A549 (cell line): ENCODE results near the gene PXT1. TPM values are rescaled to one million over a fixed set of nuclear protein-coding genes. Genes with fewer than 3 reads are reported as not detected.

Source experiments
- ATAC-seq, 2 experiments: fragments of 200-7000 bp in 1 of 2; fragments of >200 bp in 1 of 2; cut with Nextera tagmentation in 1 of 2; cut with Tn5 transposase in 1 of 2; 3 replicates each; pipeline versions ENCODE4 v1.8.0 to v1.9.1; 2018 to 2020; ENCODE audit warnings: mild to moderate bottlenecking in 1 of 2, moderate library complexity in 1 of 2
- CTCF ChIA-PET: fragments of 300-600 bp; sonication (Branson Sonifier 250); formaldehyde crosslinking; extraction: SDS; loops from one replicate; lab custom pipeline; 2021; ENCODE audit warnings: antibody characterized with exemption, inconsistent platforms; lab: Yijun Ruan, JAX
- POLR2A ChIA-PET: fragments of 350-600 bp; formaldehyde crosslinking; extraction: SDS; loops from one replicate; lab custom pipeline; 2021; ENCODE audit warnings: antibody characterized with exemption, inconsistent platforms; lab: Yijun Ruan, JAX
- DNase-seq, 2 experiments: peaks; one replicate each; pipeline versions ENCODE4 v3.0.0 to v3.0.0-alpha.2; 2011 to 2016; ENCODE audit warnings: low read depth in 1 of 2, low spot score in 1 of 2
- FAIRE-seq: peaks from 2 replicates; lab custom pipeline; 2011; peaks lifted over from hg19 to GRCh38; lab: Jason Lieb, UNC
- H3K27ac ChIP-seq, 2 experiments: fragments of >200 bp; sonication (Bioruptor Twin); formaldehyde crosslinking; 3 replicates each; pipeline ENCODE4 v1.5.1; 2016 to 2017
- H3K4me1 ChIP-seq: fragments of >200 bp; sonication (Bioruptor Twin); formaldehyde crosslinking; 3 replicates; pipeline ENCODE4 v1.6.1; 2016
- H3K4me2 ChIP-seq: fragments of >200 bp; sonication (Bioruptor Twin); formaldehyde crosslinking; 3 replicates; pipeline ENCODE4 v1.6.1; 2016
- H3K4me3 ChIP-seq: fragments of >200 bp; sonication (Bioruptor Twin); formaldehyde crosslinking; 3 replicates; pipeline ENCODE4 v1.5.1; 2016
- H3K9me3 ChIP-seq: fragments of >200 bp; sonication (Bioruptor Twin); formaldehyde crosslinking; 3 replicates; pipeline ENCODE4 v1.6.1; 2016
- CBX2 ChIP-seq: fragments of 200-600 bp; sonication (generic); IDR thresholded peaks from 2 replicates; pipeline ENCODE4 v1.6.1; 2016; ENCODE audit warnings: low read depth, mild to moderate bottlenecking, borderline replicate concordance
- EP300 ChIP-seq, 2 experiments: fragments of >200 bp; sonication (Bioruptor Twin); formaldehyde crosslinking; IDR thresholded peaks; 2 replicates in 1 of 2; 3 replicates in 1 of 2; pipeline ENCODE4 v1.6.1; 2016 to 2017
- FOSB ChIP-seq: fragments of 250-450 bp; sonication (Bioruptor Pico); IDR thresholded peaks from 2 replicates; pipeline ENCODE4 v1.5.0; 2020; ENCODE audit warnings: mild to moderate bottlenecking, moderate library complexity
- GATA3 ChIP-seq: IDR thresholded peaks from 2 replicates; pipeline ENCODE4 v1.6.1; 2012; ENCODE audit warnings: borderline replicate concordance
- HOXA7 ChIP-seq: fragments of 250-450 bp; sonication (Bioruptor Pico); IDR thresholded peaks from 2 replicates; pipeline ENCODE4 v1.5.0; 2020; ENCODE audit warnings: mild to moderate bottlenecking, moderate library complexity
- HOXB5 ChIP-seq: fragments of 250-450 bp; sonication (Bioruptor Pico); IDR thresholded peaks from 2 replicates; pipeline ENCODE4 v1.5.0; 2020; ENCODE audit warnings: mild to moderate bottlenecking, moderate library complexity
- JUNB ChIP-seq: fragments of >200 bp; sonication (Bioruptor Twin); formaldehyde crosslinking; IDR thresholded peaks from 2 replicates; pipeline ENCODE4 v1.6.1; 2016
- KDM5A ChIP-seq: fragments of 200-600 bp; sonication (generic); IDR thresholded peaks from 2 replicates; pipeline ENCODE4 v1.6.1; 2016; ENCODE audit warnings: antibody characterized with exemption, mild to moderate bottlenecking
- NFE2L2 ChIP-seq: fragments of 150-350 bp; conservative IDR thresholded peaks from 2 replicates; pipeline ENCODE4 v1.6.1; 2014; ENCODE audit warnings: low read length
- NPAS2 ChIP-seq: fragments of 250-450 bp; sonication (Bioruptor Pico); IDR thresholded peaks from 2 replicates; pipeline ENCODE4 v1.8.0; 2022; ENCODE audit warnings: mild to moderate bottlenecking, moderate library complexity, borderline replicate concordance
- NR3C1 ChIP-seq: fragments of >200 bp; sonication (Bioruptor Twin); formaldehyde crosslinking; IDR thresholded peaks from 3 replicates; pipeline ENCODE4 v1.6.1; 2017
- POLR2AphosphoS2 ChIP-seq: conservative IDR thresholded peaks from 2 replicates; pipeline ENCODE4 v1.6.1; 2012; ENCODE audit warnings: low read length, improper control_type of control experiment, inconsistent platforms
- RAD21 ChIP-seq, 2 experiments: fragments of >200 bp in 1 of 2; sonication (Bioruptor Twin) in 1 of 2; formaldehyde crosslinking in 1 of 2; IDR thresholded peaks in 1 of 2; conservative IDR thresholded peaks in 1 of 2; 2 replicates in 1 of 2; 3 replicates in 1 of 2; pipeline ENCODE4 v1.6.1; 2012 to 2018; ENCODE audit warnings: inconsistent platforms in 1 of 2
- RARB ChIP-seq: fragments of 250-450 bp; sonication (Bioruptor Pico); IDR thresholded peaks from 2 replicates; pipeline ENCODE4 v1.8.0; 2021; ENCODE audit warnings: mild to moderate bottlenecking, moderate library complexity
- RFX5 ChIP-seq: fragments of 450-650 bp; IDR thresholded peaks from 2 replicates; pipeline ENCODE4 v1.7.1; 2014; ENCODE audit warnings: antibody characterized with exemption, mild to moderate bottlenecking, moderate library complexity
- RNF2 ChIP-seq: fragments of 200-600 bp; sonication (generic); IDR thresholded peaks from 2 replicates; pipeline ENCODE4 v1.6.1; 2016; ENCODE audit warnings: low read depth, mild to moderate bottlenecking, antibody characterized with exemption, moderate library complexity, borderline replicate concordance
- ZC3H11A ChIP-seq: fragments of 450-650 bp; IDR thresholded peaks from 2 replicates; pipeline ENCODE4 v1.6.1; 2014; ENCODE audit warnings: antibody characterized with exemption, mild to moderate bottlenecking
- ZNF302 ChIP-seq: fragments of 250-450 bp; sonication (Bioruptor Pico); IDR thresholded peaks from 2 replicates; pipeline ENCODE4 v1.9.0; 2021; ENCODE audit warnings: inconsistent platforms, mild to moderate bottlenecking, moderate library complexity
- WGBS: methylation state at CpG from one replicate; pipeline ENCODE4 v1.1.6; 2017; ENCODE audit errors: missing lambda C conversion rate; 5-methylcytosine and 5-hydroxymethylcytosine counted together
- polyA plus RNA-seq, 4 experiments: library from polyadenylated mRNA; depleted of rRNA in 3 of 4; stranded (reverse); fragments of >200 nt; fragmentation: RNase III in 1 of 4; extraction: RNeasy Plus Mini Kit Qiagen cat#74134 plus additional on column Dnase treatment in 1 of 4; gene quantifications; 2 replicates in 3 of 4; 3 replicates in 1 of 4; pipeline ENCODE4 v1.2.3, GENCODE V29; 2011 to 2017
- TF ChIP-seq, protein P1 (sequence below): fragments of >200 bp; sonication (Bioruptor Twin); formaldehyde crosslinking; IDR thresholded peaks from 3 replicates; pipeline ENCODE4 v1.6.1; 2016
- TF ChIP-seq, protein P2 (sequence below): fragments of >200 bp; sonication (Bioruptor Twin); formaldehyde crosslinking; IDR thresholded peaks from 3 replicates; pipeline ENCODE4 v1.5.1; 2016

The PXT1 gene
- polyA plus RNA-seq, 2 of the 4 experiments (the other 2 are of a cell fraction): not detected

DNA sequence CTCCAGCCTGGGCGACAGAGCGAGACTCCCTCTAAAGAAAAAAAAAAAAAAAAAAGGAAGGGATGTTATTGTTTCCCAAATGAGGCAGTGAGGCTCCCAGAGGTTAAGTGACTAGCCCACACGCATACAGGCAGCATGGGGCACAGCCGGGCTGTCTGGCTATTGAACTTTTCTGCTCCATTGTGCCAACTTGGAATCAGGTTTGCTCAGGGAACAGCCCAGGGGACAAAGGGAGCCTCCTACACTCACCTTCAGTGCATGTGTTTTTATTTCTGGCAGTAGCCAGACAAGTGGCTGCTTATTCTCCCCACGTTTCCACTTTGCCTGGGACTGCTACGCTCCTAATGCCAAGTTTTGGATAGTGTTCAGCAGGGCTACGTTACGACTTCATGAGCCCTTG lies 65.9 kb downstream of the PXT1 start:
- DNase-seq (no peak), FAIRE-seq (no peak), ATAC-seq (no peak)
- ChIA-PET CTCF (interaction anchor here (0.7 kb wide), 1 partner anchor 60 kb away, joined by 4 read pairs; no protein-coding TSS in a partner anchor), POLR2A (no interaction called here)
- Histone ChIP-seq H3K4me3 (no peak overlapping the region), H3K4me2 (no peak overlapping the region), H3K27ac (no peak overlapping the region), H3K4me1 (no peaks in the 10 kb centered on the region)
- 89% methylated on average over 8 of the region's 8 CpGs for WGBS
- TF ChIP-seq CBX2 (no peak), RNF2 (no peak), NPAS2 (CRISPR knock-in tag) (no peak)
- TF ChIP-seq, all 56 proteins: peak for 0
- no peaks in the 10 kb centered on the region for H3K9me3 ChIP-seq

DNA sequence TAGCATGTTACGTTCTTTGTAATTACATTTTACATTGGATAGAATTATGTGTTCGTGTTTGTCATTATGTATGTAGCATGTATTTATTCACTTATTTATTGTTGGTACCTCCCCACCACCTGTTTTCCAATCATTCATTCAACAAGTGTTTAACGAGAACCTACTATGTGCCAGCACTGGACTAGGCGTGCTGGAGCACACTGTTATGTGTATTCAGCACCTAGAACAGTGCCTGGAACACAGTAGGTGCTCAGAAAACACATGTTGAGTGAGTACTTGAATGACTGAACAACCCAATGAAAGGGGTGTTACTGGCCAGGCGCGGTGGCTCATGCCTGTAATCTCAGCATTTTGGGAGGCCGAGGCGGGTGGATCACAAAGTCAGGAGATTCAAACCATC lies 66.5 kb downstream of the PXT1 start:
- H3K4me1 ChIP-seq: no peaks in the 10 kb centered on the region
- no peak overlapping the region for H3K27ac ChIP-seq
- ChIA-PET CTCF (interaction anchor here (0.7 kb wide), 1 partner anchor 60 kb away, joined by 4 read pairs; no protein-coding TSS in a partner anchor), POLR2A (no interaction called here)
- no peak for ATAC-seq
- no peak for FAIRE-seq
- H3K4me2 ChIP-seq: no peak overlapping the region
- H3K9me3 ChIP-seq: no peaks in the 10 kb centered on the region
- TF ChIP-seq ZC3H11A (no peak), GATA3 (no peak), JUNB (no peak), NPAS2 (CRISPR knock-in tag) (no peak)
- no peak for DNase-seq
- WGBS: 75% methylated on average over 8 of the region's 8 CpGs
- no peak overlapping the region for H3K4me3 ChIP-seq

DNA sequence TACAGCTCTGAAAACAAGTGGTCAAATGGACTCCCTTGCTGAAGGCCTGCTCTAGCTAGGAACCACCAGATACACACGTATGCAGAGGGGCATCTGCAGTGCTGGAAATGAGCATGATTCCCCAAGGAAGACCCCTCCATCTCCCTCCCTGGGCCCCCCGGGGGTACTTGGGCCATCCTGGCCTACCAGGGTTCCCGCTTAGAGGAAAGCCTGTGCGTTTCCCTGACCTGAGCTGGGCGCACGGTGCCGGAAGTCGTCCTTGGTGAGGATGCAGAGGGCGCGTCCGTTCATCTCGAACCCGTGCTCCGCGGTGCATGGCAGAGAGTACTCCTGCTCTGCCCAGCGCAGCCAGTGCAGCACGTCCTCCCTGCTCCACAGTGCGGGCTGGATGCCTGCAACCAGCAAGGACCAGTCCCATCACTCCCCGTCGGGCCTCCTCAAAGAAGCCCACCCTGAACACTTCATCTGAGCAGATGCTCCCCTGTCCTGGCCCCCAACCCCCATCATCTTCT lies 67.0 kb downstream of the PXT1 start:
- TF ChIP-seq, protein P1, sequence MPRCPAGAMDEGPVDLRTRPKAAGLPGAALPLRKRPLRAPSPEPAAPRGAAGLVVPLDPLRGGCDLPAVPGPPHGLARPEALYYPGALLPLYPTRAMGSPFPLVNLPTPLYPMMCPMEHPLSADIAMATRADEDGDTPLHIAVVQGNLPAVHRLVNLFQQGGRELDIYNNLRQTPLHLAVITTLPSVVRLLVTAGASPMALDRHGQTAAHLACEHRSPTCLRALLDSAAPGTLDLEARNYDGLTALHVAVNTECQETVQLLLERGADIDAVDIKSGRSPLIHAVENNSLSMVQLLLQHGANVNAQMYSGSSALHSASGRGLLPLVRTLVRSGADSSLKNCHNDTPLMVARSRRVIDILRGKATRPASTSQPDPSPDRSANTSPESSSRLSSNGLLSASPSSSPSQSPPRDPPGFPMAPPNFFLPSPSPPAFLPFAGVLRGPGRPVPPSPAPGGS: no peak
- TF ChIP-seq NPAS2 (CRISPR knock-in tag) (no peak), NR3C1 (no peak), RAD21 (conservative IDR thresholded peaks at IDR 0.05 in 1 of 2, IDR thresholded peaks at IDR 0.05 in 1 of 2) (no peak), FOSB (CRISPR knock-in tag) (no peak), EP300 (IDR thresholded peaks at IDR 0.05) (no peak), HOXA7 (CRISPR knock-in tag) (no peak), POLR2AphosphoS2 (no peak), KDM5A (no peak), ZNF302 (CRISPR knock-in tag) (no peak), HOXB5 (CRISPR knock-in tag) (no peak), NFE2L2 (no peak), RNF2 (no peak), RARB (no peak), RFX5 (no peak)
- TF ChIP-seq, protein P2, sequence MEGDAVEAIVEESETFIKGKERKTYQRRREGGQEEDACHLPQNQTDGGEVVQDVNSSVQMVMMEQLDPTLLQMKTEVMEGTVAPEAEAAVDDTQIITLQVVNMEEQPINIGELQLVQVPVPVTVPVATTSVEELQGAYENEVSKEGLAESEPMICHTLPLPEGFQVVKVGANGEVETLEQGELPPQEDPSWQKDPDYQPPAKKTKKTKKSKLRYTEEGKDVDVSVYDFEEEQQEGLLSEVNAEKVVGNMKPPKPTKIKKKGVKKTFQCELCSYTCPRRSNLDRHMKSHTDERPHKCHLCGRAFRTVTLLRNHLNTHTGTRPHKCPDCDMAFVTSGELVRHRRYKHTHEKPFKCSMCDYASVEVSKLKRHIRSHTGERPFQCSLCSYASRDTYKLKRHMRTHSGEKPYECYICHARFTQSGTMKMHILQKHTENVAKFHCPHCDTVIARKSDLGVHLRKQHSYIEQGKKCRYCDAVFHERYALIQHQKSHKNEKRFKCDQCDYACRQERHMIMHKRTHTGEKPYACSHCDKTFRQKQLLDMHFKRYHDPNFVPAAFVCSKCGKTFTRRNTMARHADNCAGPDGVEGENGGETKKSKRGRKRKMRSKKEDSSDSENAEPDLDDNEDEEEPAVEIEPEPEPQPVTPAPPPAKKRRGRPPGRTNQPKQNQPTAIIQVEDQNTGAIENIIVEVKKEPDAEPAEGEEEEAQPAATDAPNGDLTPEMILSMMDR: no peak
- TF ChIP-seq, all 56 proteins: peak for 0
- Histone ChIP-seq H3K4me2 (no peak overlapping the region), H3K4me3 (no peak overlapping the region), H3K27ac (no peak overlapping the region), H3K9me3 (no peaks in the 10 kb centered on the region), H3K4me1 (no peaks in the 10 kb centered on the region)
- ChIA-PET CTCF (no interaction called here), POLR2A (no interaction called here)
- DNase-seq (no peak), ATAC-seq (no peak), FAIRE-seq (no peak)
- WGBS: 80% methylated on average over 13 of the region's 20 CpGs
